GM21619 (cell line): Measurements from ENCODE around the gene SH3RF1.
"Not testable (repeated sequence)": the region's sequence is repeated elsewhere in the genome, so short reads cannot be mapped to it uniquely, and the experiment has no call there.

Experiments
- ATAC-seq: cut with Tn5 transposase; IDR thresholded peaks from one replicate; pipeline ENCODE4 v1.9.1; 2021; ENCODE audit not compliant: unreplicated experiment

SH3RF1 gene

GRCh38 chr4:169270810-169271691 lies at the start of gene SH3RF1:
Gene SH3RF1 (minus strand): TSS chr4:169270956. CDS start chr4:169269212, 1,744 bp downstream.
- ATAC-seq = peak; percentile 56

GRCh38 chr4:169315530-169316343 lies 45.0 kb upstream of the SH3RF1 start:
- ATAC-seq = no peak

GRCh38 chr4:169314906-169315305 lies 44.1 kb upstream of the SH3RF1 start:
- no peak for ATAC-seq

- ATAC-seq = no peak
These were observed 43.0 kb upstream of the SH3RF1 start for GRCh38 chr4:169313732-169314131.

- no peak for ATAC-seq
These were observed 42.1 kb upstream of the SH3RF1 start for GRCh38 chr4:169312690-169313422.

GRCh38 chr4:169311643-169312365 lies 41.0 kb upstream of the SH3RF1 start:
- peak; percentile 83 for ATAC-seq

- ATAC-seq = no peak
These were observed 38.7 kb upstream of the SH3RF1 start for GRCh38 chr4:169309326-169309967.

GRCh38 chr4:169307576-169307975 lies 36.8 kb upstream of the SH3RF1 start:
- ATAC-seq = no peak

GRCh38 chr4:169305651-169306050 lies 34.9 kb upstream of the SH3RF1 start:
- no peak for ATAC-seq

GRCh38 chr4:169305173-169305572 lies 34.4 kb upstream of the SH3RF1 start:
- ATAC-seq = no peak

GRCh38 chr4:169295822-169296221 lies 25.1 kb upstream of the SH3RF1 start:
- no peak for ATAC-seq

GRCh38 chr4:169293343-169294176 lies 22.8 kb upstream of the SH3RF1 start:
- ATAC-seq = peak; percentile 90

GRCh38 chr4:169287983-169288382 lies 17.2 kb upstream of the SH3RF1 start:
- not testable (repeated sequence) for ATAC-seq

GRCh38 chr4:169286562-169287301 lies 16.0 kb upstream of the SH3RF1 start:
- ATAC-seq = no peak

- ATAC-seq = no peak
These were observed 12.4 kb upstream of the SH3RF1 start for GRCh38 chr4:169283114-169283509.

- ATAC-seq = no peak
These were observed 11.8 kb upstream of the SH3RF1 start for GRCh38 chr4:169282429-169283113.

GRCh38 chr4:169279108-169279507 lies 8.4 kb upstream of the SH3RF1 start:
- no peak for ATAC-seq

GRCh38 chr4:169278624-169279023 lies 7.9 kb upstream of the SH3RF1 start:
- ATAC-seq = no peak
